NCI-H2107 treated with DMSO at 0.1 percent for 48 hours (cell line): ENCODE data around the gene ZNF622.
"Not testable (repeated sequence)": the region's sequence is repeated elsewhere in the genome, so short reads cannot be mapped to it uniquely, and the experiment has no call there.

Experiments
- DNase-seq: peaks from one replicate; lab custom pipeline; 2025; ENCODE audit not compliant: unreplicated experiment; lab: John Stamatoyannopoulos, UW

ZNF622 gene

GRCh38 chr5:16480821-16481538 is 15.4 kb upstream of the ZNF622 start:
- no peak for DNase-seq

GRCh38 chr5:16480144-16480543 is 14.5 kb upstream of the ZNF622 start:
- DNase-seq = no peak

DNA sequence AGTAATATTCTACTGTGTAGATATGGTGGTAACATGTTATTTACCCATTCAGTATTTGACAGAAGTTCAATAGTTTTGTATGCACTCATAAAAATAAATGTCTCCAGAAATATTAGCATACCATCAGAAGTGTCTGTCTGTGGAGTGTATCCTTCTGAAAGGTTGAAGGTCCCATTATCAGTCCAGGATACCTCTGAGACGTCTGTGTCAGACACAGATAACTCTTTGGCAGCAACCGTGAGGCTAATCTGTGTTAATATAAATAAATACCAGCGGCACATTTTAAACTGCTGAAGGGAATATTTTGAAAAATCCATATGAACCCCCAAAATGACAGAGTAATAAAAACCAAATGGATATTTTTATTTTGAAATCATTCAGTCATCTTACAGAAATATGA is 11.9 kb upstream of the ZNF622 start:
- DNase-seq = no peak

DNA sequence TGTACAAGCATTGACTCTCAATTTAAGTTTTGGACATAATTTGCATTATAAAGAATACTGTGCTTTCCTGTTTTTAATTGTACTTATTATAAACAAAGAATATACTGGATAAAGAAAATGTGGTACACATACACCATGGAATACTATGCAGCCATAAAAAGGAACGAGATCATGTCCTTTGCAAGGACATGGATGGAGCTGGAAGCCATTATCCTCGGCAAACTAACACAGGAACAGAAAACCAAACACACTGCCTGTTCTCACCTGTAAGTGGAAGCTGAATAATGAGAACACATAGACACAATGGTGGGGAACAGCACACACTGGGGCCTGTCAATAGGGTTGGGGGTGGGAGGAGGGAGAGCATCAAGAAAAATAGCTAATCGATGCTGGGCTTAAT is 10.8 kb upstream of the ZNF622 start:
- DNase-seq = not testable (repeated sequence)

GRCh38 chr5:16471387-16471786 is 5.8 kb upstream of the ZNF622 start:
- DNase-seq = no peak

GRCh38 chr5:16467363-16468219 is 2.0 kb upstream of the ZNF622 start:
- DNase-seq = no peak

GRCh38 chr5:16464664-16465543 is 696 bp downstream of the ZNF622 start:
- no peak for DNase-seq

GRCh38 chr5:16464231-16464630 is 1.4 kb downstream of the ZNF622 start:
- no peak for DNase-seq

DNA sequence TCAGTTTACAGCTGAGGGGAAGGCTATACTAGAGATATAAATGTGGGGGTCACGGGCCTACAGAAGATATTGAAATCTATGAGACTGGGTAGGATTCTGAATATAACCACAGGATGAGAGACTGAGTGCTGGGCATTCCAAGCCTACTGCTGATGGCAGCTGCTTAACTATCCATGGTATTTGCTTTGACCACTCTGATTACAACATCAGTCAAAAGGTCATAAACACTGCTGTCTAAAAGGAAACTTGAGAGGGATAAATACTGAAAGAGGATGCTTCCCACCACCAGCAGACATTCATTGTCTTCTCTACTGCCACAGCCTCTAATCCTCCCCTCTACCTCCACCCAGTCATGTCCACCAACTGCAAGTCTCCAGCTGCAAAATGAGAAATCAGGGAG is 3.8 kb downstream of the ZNF622 start:
- no peak for DNase-seq

DNA sequence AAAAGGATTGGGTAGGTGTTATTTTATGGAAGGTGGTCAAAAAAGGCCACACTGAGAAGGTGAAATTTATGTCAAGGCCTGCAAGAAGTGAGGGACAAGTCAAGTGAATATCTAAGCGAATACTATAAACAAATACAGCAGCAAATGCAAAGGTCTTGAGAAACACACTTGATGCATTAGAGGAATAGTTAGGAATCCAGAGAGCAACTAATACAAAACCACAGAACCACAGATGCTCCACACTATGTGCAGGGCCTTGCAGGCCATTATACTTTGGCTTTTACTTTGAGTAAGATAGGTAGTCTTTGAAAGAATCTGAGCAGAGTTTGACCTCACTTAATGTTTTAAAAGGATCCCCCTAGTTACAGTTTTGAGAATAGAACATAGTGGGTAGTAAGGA is 4.6 kb downstream of the ZNF622 start:
- no peak for DNase-seq

DNA sequence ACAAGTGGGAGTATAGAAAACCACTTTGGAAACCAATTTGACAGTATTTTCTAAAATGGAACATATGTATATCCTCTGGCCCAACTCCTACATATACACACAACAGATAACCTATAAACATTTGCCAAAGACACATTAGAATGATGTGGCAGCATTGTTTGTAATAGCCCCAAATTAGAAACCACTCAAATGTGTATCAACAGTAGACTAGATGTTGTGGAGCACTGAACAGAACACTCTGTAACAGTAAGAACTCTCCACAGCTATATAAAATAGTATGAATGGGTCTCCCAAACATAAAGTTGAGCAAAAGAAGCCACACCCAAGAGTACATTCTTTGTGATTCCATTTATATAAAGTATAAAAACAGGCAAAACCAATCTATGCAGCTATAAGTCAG is 6.1 kb downstream of the ZNF622 start:
- DNase-seq = no peak

- DNase-seq = no peak
These were observed 7.7 kb downstream of the ZNF622 start for GRCh38 chr5:16457853-16458252.

DNA sequence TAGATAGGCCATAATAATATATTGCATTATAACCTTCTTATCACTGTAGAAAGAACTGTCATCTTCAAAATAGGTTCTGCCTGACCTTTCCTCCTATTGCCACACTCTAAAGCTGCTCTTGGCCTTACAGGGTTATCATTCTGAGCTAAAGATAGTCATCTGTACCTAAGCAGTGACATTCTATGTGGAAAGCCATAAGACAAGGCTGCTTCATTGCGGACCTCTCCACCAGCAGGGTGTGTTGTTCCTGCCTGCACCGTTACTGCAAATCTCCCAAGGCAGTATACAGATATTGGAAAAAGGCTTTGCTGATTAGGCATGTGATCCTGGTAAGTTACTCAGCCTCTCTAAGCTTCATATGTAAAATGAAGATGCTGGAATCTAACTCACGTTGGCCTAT is 8.1 kb downstream of the ZNF622 start:
- no peak for DNase-seq

GRCh38 chr5:16456103-16456832 is 9.3 kb downstream of the ZNF622 start:
- peak; percentile 60 for DNase-seq

DNA sequence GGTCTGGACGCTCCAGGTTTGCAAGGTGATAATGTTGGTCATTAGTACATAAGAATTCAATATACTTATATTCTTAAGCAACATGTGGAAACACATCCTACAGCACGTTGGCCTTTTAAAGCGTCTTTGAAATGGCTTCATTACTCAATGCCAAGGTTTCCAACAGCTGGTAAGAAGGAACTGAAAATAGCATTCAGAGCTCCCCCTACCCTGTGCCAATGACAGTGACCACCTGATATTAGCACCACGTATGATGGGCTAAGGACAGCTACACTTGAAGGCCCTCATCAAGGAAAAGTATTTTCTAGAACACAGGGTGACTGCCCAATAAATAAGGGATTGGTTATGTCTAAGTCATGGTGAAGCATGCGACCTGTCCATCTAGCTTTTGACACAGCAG is 9.9 kb downstream of the ZNF622 start:
- no peak for DNase-seq

GRCh38 chr5:16454686-16455085 is 10.9 kb downstream of the ZNF622 start:
- DNase-seq = no peak

GRCh38 chr5:16453609-16454008 is 12.0 kb downstream of the ZNF622 start:
- DNase-seq = no peak

- no peak for DNase-seq
These were observed 15.4 kb downstream of the ZNF622 start for GRCh38 chr5:16450163-16450562.

DNA sequence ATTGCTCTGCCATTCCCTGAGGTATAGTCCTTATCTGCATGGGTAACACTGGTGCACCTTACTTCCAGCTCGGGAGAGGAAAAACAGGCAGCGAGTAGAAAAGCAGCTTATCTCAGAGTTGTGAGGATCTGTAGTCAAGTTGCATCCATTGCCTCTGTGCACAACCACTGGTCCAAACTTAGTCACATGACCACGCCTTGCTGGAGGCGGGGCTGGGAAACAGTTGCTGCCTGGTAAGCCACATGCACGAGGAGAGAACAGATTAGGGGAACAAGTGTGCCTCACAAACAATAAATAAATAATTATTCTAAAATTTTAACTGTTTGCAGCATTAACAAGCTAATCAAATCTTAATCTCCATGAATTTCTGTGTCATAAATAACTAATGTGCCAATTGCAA is 18.6 kb downstream of the ZNF622 start:
- DNase-seq = no peak

GRCh38 chr5:16437977-16438376 is 27.6 kb downstream of the ZNF622 start:
- DNase-seq = no peak
